GM21576 (cell line): Measurements from ENCODE around the gene FAM153A.
"Not testable (repeated sequence)": the region's sequence is repeated elsewhere in the genome, so short reads cannot be mapped to it uniquely, and the experiment has no call there.

Source experiments
- ATAC-seq: cut with Tn5 transposase; IDR thresholded peaks from one replicate; pipeline ENCODE4 v1.9.1; 2021; ENCODE audit warnings: mild to moderate bottlenecking, moderate library complexity; ENCODE audit not compliant: unreplicated experiment

FAM153A gene

DNA sequence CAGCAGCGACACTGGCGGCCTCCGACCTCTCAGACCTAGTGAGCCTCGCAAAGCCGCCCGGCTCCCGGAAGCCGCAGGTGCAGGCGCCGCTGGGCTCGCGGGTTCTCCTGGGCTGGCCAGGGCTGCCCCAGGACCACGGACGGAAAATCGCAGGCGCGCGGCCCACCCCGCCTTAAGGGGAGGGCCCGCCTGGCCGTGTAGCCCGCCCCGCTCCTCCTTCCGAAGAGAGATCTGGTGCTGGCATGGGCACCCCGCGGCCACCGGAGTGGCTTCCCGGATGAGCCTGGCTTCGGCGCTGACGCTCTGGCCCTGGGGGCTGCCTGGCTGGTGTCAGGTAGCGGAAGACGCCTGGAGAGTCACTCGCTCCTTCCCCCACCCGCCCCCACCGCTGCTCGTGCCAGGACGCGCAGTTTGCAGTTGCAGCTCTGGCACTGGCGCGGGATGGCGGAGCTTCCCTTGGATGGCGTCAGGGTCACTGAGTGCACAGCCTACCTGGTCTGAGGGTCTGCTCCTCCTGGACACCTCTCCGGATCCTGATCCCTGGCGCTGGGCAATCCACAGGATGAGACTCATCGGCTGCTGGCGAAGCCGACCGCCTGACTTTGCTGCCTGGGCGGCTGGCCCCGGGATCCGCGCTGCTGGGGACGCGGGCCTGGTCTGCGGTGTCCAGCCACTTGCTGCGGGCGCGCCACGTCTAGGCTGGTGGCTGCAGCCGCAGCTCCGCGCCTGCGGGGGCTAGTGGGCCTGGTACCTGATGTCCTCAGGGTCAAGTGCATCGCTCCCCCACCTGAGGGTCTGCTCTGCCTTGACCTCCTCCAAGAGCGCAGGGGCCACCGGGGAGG lies at the start of gene FAM153A:
Gene FAM153A (minus strand): TSS at position 108 of the 842 bp plus-strand sequence.
- ATAC-seq, result not testable (repeated sequence)

DNA sequence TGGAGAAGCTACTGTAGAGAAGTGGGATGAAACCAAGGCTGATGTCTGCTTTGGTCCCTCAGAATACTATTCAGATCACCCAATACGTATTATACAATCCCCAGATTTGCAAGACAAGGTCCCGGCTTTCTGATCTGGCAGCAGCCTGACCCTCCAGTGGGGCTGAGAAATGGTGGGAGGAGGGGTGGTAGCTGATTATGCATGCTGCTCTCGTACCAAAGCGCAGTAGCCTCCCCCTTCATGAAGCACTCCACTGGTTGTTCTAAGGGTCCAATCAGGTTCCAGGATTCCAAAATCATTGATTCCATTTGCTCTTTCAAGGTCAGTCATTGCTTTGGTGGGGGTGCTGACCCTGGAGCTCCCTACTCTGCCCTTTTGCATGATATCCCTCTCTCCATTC lies 49.6 kb upstream of the FAM153A start:
- ATAC-seq, result not testable (repeated sequence)

DNA sequence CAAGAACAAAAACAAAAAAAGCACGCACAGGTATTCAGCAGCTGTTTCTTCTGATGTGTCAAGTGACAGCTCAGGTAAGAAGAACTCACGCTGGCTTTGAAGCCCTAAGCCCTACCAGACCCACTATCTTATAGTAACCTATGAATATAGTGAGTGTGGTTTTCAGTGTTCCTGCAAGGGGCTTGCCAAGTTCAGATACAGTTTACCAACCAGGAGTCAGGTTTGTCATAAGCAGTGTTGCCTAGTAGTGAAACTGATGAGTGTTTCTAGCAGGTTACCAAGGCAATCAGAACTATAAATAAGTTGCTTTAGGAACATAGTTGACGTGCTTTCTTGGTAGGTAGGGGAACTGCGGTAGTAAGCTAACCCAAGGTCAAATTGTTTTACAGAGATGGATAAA lies 43.4 kb upstream of the FAM153A start:
- ATAC-seq, result not testable (repeated sequence)

DNA sequence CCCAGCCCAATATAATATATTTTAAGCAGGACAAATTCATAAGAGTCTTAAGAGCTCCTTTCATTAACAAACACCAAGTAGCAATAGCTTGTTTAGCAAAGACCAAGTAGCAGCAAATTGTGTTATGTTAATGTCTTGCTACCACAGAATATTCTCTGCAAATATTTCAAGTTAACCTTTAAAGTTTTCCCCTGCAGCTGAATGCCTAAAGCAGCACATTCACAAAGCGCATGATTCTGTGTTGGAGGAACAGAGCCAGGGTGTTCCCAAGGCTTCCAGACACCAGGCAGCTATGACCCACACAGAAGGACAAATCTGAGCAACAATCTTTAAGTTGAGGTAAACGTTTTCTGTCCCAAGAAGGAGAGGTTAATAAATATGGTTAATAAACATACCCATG lies 42.1 kb upstream of the FAM153A start:
- not testable (repeated sequence) for ATAC-seq

DNA sequence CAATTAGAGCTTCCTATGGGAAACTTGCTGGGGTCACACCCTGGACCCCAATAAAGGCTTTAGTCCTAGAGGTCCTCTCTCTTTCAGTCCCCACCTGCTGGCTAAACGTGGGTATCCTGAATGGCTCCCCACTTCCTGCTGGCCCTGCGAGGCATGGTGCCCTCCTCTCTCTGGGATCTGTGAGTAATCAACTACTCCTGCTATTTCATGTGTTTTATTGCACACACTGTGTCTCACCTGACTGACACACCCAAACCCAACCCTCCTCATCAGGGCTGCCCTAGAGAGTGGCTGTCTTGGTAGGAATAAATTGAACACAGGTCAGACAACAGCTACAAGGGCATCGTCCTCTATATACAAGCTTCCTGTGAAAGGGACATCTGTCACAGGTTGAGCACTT lies 39.8 kb upstream of the FAM153A start:
- not testable (repeated sequence) for ATAC-seq

DNA sequence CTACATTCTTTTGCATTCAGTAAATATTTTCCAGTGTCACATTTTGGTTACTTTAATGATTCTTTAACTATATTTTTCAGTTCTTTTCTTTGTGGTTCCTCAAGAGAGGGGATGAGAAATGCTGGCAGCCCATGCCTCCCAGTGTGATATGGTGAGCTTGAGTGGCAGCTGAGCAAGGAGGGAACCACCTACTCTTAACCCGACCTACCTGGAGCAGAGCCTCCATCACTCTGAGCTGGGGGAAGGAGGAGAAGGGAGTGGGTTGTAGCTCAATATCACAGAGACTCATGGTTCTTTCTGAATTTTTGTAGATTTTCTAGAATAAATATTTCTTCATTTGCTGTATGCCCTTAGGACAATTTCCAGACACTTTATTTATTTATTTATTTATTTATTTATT lies 37.0 kb upstream of the FAM153A start:
- not testable (repeated sequence) for ATAC-seq

DNA sequence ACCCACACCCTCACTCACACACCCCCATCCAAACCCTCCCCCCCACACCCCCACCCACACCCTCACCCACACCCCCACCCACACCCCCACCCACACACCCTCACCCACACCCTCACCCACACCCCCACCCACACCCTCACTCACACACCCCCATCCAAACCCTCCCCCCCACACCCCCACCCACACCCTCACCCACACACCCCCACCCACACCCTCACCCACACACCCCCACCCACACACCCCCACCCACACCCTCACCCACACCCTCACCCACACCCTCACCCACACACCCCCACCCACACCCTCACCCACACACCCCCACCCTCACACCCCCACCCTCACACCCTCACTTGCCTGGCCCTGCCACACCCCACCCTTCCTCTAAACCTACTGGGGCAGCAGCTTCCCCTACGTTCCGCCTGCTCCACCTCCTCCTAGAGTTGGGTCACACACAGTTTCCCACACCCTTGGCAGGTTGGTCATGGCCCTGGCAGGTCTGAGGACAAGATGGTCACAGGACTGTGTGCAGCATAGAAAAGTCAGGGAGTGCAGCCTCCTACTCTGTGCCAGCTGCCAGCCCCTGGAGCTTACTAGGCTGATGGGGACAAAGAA lies 30.2 kb upstream of the FAM153A start:
- ATAC-seq, result not testable (repeated sequence)

DNA sequence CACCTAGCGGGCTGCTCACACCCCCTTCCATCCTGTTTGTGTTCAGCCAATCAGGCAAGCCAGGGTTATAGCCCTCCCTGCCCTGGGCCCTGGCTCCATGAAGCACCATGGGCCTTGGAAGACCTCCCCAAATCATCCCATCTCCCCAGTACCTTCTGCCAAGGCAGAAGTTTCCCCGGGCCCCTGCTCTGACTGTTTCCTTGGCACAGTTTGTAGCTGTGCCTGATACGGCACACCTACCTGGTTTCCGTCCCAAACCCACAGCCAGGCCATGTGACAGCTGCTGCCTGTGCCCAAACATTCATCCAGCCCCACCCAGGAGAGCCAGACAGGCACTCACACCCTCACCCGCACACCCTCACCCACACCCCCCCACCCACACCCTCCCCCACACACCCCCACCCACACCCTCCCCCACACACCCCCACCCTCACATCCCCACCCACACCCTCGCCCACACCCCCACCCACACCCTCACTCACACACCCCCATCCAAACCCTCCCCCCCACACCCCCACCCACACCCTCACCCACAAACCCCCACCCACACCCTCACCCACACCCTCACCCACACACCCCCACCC lies 29.6 kb upstream of the FAM153A start:
- not testable (repeated sequence) for ATAC-seq

DNA sequence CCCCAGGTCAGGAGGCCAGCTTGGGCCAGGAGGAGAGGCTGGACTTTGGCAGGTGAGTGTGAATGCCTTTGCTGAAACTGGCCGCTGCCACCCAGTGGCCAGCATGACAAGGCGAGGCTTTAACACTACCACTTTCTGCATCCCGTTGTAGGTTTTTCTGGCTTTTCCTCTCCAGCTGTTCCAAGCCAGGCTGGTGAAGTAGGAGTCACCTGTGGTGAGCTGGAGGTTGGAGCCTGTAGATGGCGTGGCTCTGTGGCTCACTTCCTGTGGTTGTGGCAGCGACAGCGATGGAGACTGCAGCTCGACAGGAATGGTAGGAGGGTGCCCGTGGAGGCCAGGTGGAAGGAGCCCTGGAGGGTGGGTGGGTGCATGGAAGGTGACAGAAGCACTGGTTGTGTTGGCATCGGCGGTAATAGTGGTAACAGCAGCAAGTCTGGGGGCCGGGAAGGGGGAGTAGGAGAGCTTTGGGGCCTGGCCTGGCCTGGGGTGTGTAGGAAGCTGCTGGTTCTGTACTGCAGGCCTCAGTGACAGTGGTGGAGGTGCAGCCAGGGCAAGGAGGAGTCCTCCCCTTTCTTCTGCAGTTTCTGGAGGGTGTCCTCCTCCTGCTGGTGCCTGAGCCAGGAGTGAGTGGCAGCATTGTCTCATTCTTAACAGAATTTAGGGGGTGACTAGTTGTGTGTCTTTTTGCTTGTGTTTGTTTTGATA lies 26.7 kb upstream of the FAM153A start:
- not testable (repeated sequence) for ATAC-seq

DNA sequence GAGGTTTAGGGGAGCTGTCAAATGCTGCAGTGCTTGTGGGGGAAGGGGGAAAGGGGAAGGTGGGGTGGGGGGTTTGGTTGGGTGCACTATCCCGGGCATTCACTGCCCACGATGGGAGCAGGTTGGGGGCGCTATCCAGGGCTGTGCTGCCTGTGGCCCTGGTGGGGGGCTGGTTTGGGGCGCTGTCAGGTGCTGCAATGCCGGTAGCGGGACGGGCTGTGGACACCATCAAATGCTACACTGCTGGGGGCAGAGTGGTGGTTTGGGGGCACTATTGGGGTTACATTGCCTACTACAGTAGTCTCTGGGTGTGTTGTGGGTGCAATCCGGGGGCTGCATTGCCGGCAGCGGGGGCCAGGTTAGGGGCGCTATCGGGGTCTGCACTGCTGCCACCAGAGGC lies 25.7 kb upstream of the FAM153A start:
- ATAC-seq, result not testable (repeated sequence)

DNA sequence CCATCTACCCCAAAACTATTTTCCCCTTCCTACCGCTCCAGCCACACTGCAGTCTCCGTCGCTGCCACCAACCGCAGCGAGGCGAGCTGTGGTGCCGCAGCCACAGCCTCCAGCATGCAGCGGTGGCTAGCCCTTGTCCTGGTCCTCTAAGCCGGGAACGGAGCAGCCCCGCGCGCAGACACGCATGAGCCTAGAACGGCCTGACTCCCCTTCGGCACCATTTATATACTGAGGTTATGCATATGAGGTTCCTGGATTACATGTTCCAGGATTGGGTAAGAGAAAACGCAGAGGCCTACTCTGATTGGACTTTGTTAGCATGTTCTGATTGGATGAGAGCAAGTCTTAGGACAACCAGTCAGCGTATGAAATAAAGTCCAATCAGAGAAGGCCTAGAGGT lies 24.6 kb upstream of the FAM153A start:
- ATAC-seq, result not testable (repeated sequence)

DNA sequence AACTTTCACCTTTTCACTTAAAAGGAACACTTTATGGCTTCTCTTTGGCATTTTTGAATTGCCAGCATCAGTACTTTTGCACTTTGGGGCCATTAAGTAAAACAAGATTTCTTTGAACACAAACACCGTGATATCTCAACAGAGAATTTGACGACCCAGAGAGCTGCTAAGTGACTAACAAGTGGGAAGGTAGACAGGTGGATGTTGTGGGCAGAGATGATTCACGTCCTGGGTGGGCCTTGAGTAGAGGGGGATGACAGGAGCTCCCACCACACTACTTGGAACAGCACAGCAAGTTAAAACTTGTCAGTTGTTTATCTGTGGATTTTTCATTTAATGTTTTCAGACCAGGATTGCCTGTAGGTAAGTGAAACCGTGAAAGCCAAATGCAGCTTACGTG lies 18.7 kb upstream of the FAM153A start:
- not testable (repeated sequence) for ATAC-seq

DNA sequence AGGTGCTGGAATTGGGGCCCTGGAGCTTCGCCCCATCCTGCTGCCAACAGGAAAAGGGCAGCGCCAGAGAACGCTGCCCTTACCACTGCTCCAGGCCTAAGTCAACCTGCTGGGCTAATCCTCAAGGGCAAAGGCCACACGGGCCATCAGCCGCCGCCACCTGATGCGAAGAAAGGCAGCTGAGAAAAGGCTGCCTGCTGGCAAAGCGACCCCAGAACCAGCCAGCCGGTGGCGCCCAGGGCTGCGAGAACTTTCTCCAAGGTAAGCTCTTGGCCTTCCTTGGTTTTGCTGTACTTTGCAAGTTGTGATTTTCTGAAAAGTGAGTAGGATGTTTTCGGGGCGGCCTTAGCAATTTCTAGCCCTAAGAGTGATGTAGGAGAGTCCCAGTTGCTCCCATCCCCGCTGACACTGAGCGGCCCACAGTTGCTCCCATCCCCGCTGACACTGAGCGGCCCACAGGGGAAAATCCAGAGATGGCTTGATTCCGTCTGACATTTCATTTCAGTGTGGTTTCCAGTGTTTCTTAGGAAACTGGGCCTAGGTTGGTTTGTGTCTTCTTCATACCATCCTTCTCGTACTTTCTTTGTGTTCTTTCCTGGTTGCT lies 15.6 kb upstream of the FAM153A start:
- not testable (repeated sequence) for ATAC-seq

DNA sequence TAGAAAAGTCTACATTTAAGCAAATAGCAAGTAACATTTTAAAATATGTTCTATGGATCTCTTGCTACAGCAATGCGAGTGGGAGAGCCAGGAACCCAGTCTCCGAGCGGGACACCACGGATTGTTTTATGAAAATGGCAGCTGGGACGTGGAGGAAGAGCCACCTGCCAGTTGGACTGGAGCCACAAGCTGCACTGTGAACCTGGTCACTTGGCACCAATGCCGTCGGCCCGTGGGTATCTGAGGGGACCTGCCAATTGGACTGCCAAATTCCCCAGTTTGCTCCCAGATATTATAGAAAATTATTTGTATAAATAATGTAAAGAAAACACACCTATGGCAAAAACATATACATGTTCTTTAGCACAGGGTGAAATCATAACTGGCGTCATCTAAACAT lies 10.6 kb upstream of the FAM153A start:
- ATAC-seq, result not testable (repeated sequence)

DNA sequence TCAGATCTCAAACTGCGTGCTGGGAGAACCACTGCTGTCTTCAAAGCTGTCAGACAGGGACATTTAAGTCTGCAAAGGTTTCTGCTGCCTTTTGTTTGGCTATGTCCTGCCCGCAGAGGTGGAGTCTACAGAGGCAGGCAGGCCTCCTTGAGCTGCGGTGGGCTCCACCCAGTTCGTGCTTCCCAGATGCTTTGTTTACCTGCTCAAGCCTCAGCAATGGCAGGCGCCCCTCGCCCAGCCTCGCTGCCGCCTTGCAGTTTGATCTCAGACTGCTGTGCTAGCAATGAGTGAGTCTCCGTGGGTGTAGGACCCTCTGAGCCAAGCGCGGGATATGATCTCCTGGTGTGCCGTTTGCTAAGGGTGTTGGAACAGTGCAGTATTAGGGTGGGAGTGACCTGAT lies 8.9 kb upstream of the FAM153A start:
- not testable (repeated sequence) for ATAC-seq

DNA sequence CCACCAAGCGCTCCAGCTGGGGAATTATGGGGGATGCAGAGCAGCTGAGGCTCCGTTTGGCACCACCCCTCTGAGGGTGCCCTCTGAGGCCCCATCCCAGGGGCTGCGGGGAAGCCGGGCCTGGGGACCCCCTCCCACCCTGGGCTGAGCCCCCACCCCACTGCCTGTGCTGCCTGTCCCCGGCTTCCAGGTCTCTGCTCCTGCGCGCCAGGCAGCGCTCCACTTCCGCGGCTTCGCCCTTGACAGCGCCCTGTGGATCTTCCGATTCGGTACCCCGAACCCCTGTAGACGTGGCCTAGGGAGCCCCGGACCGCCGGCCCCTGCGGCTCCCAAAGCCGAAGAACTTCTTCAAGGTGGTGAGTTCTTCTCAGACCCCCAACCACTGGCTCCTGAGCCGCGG lies 530 bp downstream of the FAM153A start:
- not testable (repeated sequence) for ATAC-seq

DNA sequence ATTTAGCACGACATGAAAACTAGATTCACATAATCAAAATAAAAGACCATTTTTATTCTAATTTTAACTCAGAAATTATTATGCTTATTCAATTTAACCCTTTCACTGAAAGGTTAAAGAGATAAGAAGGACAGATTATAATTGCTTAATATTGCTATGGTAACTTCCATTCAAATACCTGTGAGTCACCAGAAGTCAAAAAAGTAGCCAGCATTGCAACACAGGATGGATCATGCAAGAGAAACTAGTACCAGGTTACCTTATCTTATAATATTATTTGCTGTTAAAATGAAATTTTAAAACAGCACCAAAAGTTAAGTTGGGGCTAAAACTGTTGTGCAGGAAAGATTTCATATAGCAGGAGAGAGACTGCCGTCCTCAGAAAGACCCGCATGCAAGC lies 11.5 kb downstream of the FAM153A start:
- not testable (repeated sequence) for ATAC-seq

DNA sequence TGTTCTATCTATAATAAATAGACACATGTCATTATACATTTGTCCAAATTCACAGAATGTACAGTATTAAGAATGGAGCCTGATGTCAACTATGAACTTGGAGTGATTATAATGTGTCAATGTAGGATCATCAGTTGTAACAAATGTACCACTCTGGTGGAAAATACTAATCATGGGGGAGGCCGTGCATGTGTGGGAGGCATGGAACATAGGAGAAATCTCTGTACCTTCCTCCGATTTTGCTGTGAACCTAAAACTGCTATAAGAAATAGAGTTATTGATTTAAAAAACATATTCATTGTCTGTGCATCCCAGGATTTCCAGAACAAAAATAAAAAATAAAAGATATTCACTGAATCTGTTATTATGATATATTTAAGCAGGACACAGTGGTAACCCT lies 12.1 kb downstream of the FAM153A start:
- ATAC-seq, result not testable (repeated sequence)

DNA sequence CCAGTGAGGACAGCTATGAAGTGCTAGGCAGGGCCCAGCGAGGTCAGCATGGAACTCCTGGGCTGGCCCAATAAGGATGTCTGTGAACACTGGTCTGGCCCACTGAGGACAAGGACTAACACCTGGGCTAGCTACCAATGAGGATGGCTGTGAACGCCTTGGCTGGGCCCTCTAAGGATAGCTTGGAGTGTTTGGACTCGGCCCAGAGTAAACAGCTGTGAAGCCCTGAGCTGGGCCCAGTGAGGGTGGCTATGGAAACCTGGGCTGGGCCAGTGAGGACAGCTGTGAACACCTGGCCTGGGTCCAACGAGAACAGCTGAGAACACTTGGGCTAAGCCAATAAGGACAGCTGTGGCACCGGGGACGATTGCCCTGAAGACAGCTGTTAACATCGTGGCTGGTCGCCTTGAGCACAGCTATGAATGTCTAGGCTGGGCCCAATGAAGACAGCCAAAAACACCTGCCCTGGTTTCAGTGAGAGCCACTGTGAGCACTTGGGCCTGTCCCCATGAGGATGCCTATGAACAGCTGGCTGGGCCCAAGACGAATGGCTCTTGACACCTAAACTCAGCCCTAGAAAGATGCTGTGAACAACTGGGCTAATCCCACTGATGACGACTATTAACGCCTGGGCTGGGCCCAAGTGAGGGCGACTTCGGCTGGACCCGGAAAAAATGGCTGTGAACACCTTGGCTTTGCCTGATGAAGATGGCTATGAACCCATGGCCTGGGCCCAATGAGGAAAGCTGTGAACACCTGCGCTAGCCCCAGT lies 18.8 kb downstream of the FAM153A start:
- ATAC-seq, result not testable (repeated sequence)

DNA sequence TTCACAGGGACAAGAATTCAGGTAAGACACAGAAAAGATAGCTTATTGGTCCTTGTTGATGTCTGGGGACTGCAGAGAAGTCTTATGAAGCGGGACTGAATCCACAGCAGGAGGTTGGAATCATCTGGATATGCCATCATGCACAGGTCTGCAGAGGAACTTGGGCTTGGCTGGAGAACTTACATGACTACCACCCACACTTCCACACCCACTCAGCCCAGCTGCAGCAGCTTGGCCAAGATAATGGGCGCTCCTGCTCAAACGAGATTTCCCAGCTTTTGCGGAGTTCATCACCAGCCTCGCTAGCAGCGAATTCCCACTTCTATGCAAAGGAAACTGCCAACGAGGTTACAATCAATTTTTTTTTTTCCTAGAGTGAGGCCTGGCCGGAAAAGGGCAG lies 21.7 kb downstream of the FAM153A start:
- not testable (repeated sequence) for ATAC-seq
